AG04449 (cell line): ENCODE measurements around the gene CILP2.

Experiments
- CTCF ChIA-PET: fragments of 350-600 bp; formaldehyde crosslinking; extraction: SDS; loops from one replicate; lab custom pipeline; 2021; ENCODE audit warnings: antibody characterized with exemption; lab: Yijun Ruan, JAX
- POLR2A ChIA-PET: fragments of 400-600, 350-600 bp; formaldehyde crosslinking; extraction: SDS; loops from one replicate; lab custom pipeline; 2020; ENCODE audit warnings: antibody characterized with exemption, inconsistent platforms; lab: Yijun Ruan, JAX
- DNase-seq: peaks from one replicate; pipeline ENCODE4 v3.0.0-alpha.2; 2010; ENCODE audit warnings: low read depth, low spot score
- H3K4me3 ChIP-seq: 2 replicates; pipeline ENCODE4 v1.5.1; 2011; ENCODE audit warnings: low read depth, mild to moderate bottlenecking, control low read depth, low read length
- TF ChIP-seq, protein P1 (sequence below): IDR thresholded peaks from one replicate; pipeline ENCODE4 v1.5.1; 2011; ENCODE audit warnings: mild to moderate bottlenecking, moderate library complexity, low read length, control low read depth, inconsistent platforms; ENCODE audit not compliant: insufficient read depth; ENCODE audit errors: missing control alignments

Gene CILP2

DNA sequence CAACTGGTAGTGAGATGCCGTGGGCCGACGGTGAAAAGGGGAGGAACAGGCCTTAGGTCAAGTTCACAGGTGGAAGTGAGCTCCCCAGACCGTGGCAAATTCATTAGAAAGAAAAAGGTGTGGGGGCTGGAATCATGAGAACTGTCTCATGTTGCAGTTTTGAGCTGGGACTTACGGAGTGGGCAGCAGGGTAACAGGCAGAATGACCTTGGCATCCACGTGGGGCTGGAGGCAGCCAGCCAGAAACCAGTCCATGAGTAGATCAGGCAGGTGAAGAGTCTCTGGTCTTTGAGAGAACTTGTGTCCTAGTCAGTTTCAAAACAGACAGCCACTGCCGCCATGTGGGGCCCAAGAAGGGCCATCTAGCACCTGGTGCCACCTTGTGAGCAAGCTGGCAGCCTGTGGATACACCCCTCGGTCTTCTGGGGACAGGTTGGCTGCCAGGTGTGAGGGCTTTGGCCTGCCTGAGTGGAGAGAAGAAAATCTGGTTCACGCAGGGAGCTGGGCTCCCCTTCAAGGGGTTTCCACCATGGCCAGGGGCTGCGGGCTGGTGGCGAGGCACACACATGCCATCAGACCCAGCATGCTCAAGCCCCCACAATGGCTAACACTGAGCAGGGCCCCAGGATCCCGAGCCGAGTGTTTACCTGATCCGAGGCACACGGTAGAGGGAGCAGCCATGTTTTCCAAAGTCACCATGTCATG lies 46.6 kb upstream of the CILP2 start:
- TF ChIP-seq, protein P1, sequence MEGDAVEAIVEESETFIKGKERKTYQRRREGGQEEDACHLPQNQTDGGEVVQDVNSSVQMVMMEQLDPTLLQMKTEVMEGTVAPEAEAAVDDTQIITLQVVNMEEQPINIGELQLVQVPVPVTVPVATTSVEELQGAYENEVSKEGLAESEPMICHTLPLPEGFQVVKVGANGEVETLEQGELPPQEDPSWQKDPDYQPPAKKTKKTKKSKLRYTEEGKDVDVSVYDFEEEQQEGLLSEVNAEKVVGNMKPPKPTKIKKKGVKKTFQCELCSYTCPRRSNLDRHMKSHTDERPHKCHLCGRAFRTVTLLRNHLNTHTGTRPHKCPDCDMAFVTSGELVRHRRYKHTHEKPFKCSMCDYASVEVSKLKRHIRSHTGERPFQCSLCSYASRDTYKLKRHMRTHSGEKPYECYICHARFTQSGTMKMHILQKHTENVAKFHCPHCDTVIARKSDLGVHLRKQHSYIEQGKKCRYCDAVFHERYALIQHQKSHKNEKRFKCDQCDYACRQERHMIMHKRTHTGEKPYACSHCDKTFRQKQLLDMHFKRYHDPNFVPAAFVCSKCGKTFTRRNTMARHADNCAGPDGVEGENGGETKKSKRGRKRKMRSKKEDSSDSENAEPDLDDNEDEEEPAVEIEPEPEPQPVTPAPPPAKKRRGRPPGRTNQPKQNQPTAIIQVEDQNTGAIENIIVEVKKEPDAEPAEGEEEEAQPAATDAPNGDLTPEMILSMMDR = no peak
- CTCF ChIA-PET = interaction anchor here (0.6 to 10.3 kb wide), 43 partner anchors 9 to 430 kb away, joined by 3 to 392 read pairs (median 7); partner anchors contain the start of genes GATAD2A, NDUFA13 and TSSK6
- POLR2A ChIA-PET = interaction anchor here (1.2 kb wide), 1 partner anchor 127 kb away, joined by 6 read pairs; no protein-coding TSS in a partner anchor
- no peak overlapping the region for H3K4me3 ChIP-seq
- no peak for DNase-seq

DNA sequence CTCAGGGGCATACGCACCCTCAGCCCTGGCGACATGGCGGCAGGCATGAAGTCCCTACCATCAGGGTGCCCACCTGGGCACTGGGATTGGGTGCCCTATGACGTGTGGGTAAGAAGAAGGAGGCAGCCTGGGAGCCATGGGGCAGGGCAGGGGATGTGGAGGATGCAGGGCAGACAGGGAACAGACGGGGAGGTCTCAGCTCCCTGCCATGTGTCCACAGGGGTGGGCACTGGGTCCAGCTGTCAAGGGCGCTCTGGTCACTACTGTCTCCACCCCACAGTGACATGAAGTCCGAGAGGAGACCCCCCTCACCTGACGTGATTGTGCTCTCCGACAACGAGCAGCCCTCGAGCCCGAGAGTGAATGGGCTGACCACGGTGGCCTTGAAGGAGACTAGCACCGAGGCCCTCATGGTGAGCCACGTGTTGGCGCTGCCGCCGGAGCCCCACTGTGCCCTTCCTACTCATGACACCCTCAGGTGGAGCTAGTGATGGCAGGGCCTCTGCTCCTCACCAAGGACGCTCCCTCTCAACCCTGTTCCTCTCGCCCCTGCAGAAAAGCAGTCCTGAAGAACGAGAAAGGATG lies 45.9 kb upstream of the CILP2 start:
- no peak overlapping the region for H3K4me3 ChIP-seq
- no peak for DNase-seq
- POLR2A ChIA-PET = no interaction called here
- TF ChIP-seq, protein P1 = no peak
- CTCF ChIA-PET = interaction anchor here (1.1 to 10.3 kb wide), 10 partner anchors 10 to 317 kb away, joined by 3 to 392 read pairs (median 16); no protein-coding TSS in a partner anchor

- no peak for DNase-seq
- TF ChIP-seq, protein P1 = no peak
- ChIA-PET POLR2A (no interaction called here), CTCF (interaction anchor here (5.3 to 10.3 kb wide), 2 partner anchors 14 to 130 kb away, joined by 31 to 392 read pairs; no protein-coding TSS in a partner anchor)
- no peak overlapping the region for H3K4me3 ChIP-seq
These were observed 44.1 kb upstream of the CILP2 start for GRCh38 chr19:19493841-19494546.

DNA sequence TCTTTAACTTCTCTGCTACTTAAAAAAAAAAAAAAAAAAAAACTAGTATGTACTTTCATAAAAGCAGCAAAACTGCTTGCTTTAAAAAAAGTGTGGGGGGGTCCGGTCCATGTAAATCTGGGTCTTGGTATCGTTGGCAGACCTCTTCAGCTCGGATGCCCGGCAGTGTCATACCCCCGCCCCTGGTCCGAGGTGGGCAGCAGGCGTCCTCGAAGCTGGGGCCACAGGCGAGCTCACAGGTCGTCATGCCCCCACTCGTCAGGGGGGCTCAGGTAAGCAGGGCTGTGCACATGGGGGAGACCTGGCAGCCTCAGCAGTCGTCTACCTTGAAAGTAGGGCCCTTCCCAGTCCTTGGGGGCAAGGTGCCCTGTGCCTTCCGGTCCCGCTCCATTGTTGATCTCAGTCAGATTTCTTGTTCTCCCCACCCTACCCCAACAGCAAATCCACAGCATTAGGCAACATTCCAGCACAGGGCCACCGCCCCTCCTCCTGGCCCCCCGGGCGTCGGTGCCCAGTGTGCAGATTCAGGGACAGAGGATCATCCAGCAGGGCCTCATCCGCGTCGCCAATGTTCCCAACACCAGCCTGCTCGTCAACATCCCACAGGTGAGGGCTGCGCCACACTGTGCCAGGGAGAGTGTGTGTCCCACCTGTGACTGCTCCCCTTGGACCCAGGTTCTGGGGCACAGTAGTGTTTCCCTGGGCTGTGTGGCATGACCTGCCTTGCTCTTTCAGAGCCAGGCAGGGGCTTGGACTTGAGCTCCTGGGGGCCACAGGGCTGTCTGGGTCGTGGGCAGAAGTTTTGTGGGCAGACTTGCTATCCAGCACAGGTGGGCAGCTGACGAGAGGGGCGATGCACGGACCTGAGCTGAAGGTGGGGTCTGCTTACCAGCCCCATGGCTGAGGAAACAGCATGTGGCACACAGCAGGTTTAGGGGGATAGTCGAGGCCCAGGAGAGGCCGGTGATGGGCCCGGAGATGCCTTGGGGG lies 42.2 kb upstream of the CILP2 start:
- ChIA-PET POLR2A (no interaction called here), CTCF (interaction anchor here (0.9 to 1.1 kb wide), 3 partner anchors 8 to 138 kb away, joined by 3 read pairs; no protein-coding TSS in a partner anchor)
- TF ChIP-seq, protein P1 = no peak
- no peak overlapping the region for H3K4me3 ChIP-seq
- DNase-seq = no peak

GRCh38 chr19:19498255-19498991 lies 39.6 kb upstream of the CILP2 start:
- ChIA-PET CTCF (no interaction called here), POLR2A (no interaction called here)
- TF ChIP-seq, protein P1 = no peak
- no peak overlapping the region for H3K4me3 ChIP-seq
- DNase-seq = no peak
